K562 (cell line): ENCODE measurements around the gene RCC2. TPM values are rescaled to one million over a fixed set of nuclear protein-coding genes. Genes with fewer than 3 reads are reported as not detected.

Experiments
- ATAC-seq: fragments of 200-7000 bp; cut with Tn5 transposase; 3 replicates; pipeline ENCODE4 v1.9.1; 2020; ENCODE audit warnings: moderate library complexity
- BruUV-seq: library from RNA; stranded (reverse); fragments of 400-500 nt; replicated peaks from 2 replicates; lab custom pipeline; 2021; lab: Mats Ljungman, UMichigan
- CTCF ChIA-PET: fragments of 300-600 bp; formaldehyde crosslinking; extraction: SDS; loops from one replicate; lab custom pipeline; 2021; ENCODE audit warnings: low intra/inter-chr PET ratio; lab: Yijun Ruan, JAX
- POLR2A ChIA-PET: fragments of 300-600, 350-650 bp; sonication (Branson Sonifier 250); formaldehyde crosslinking; extraction: SDS; loops from one replicate; lab custom pipeline; 2021; ENCODE audit warnings: antibody characterized with exemption, inconsistent platforms; lab: Yijun Ruan, JAX
- DNase-seq, 4 experiments: peaks; one replicate each; pipeline versions ENCODE4 v3.0.0 to v3.0.0-alpha.2; 2011 to 2018; ENCODE audit warnings: low spot score in 3 of 4, mixed read lengths in 3 of 4; ENCODE audit errors: extremely low read depth in 1 of 4
- FAIRE-seq: peaks from 2 replicates; lab custom pipeline; 2011; peaks lifted over from hg19 to GRCh38; lab: Jason Lieb, UNC
- H2AFZ ChIP-seq: 2 replicates; pipeline ENCODE4 v1.6.0; 2011; ENCODE audit warnings: low read depth, low read length, control low read depth, inconsistent platforms
- H3K27ac ChIP-seq: fragments of 200-600 bp; 3 replicates; pipeline ENCODE4 v1.8.0; 2011; ENCODE audit warnings: low read depth, mild to moderate bottlenecking, control low read depth, inconsistent platforms, low read length, moderate library complexity, mixed read lengths; ENCODE audit errors: extremely low read depth
- H3K27me3 ChIP-seq, 2 experiments: fragments of 300-600 bp in 1 of 2; 2 replicates in 1 of 2; 3 replicates in 1 of 2; pipeline versions ENCODE4 v1.6.0 to v1.8.0; 2011; ENCODE audit warnings: inconsistent platforms in 2 of 2, low read length in 2 of 2, mild to moderate bottlenecking in 1 of 2, mixed read lengths in 1 of 2, moderate library complexity in 1 of 2; ENCODE audit not compliant: control insufficient read depth in 2 of 2, insufficient read depth in 2 of 2
- H3K36me3 ChIP-seq: fragments of 300-600 bp; 3 replicates; pipeline ENCODE4 v1.8.0; 2011; ENCODE audit warnings: mild to moderate bottlenecking, low read length, inconsistent platforms; ENCODE audit not compliant: control insufficient read depth, insufficient read depth
- H3K4me1 ChIP-seq, 2 experiments: fragments of 200-600 bp in 1 of 2; replicated peaks in 1 of 2; 2 replicates in 1 of 2; 3 replicates in 1 of 2; pipeline versions ENCODE4 v1.5.1 to v1.8.0; 2011; ENCODE audit warnings: inconsistent platforms in 2 of 2, low read length in 2 of 2, mild to moderate bottlenecking in 1 of 2, mixed read lengths in 1 of 2, moderate library complexity in 1 of 2; ENCODE audit not compliant: control insufficient read depth in 2 of 2, insufficient read depth in 2 of 2
- H3K4me2 ChIP-seq: 2 replicates; pipeline ENCODE4 v1.6.1; 2011; ENCODE audit warnings: low read length, control low read depth, inconsistent platforms, mixed read lengths; ENCODE audit not compliant: insufficient read depth
- H3K4me3 ChIP-seq: fragments of 200-600 bp; sonication (generic), shearing (Covaris generic); 2 replicates; pipeline ENCODE4 v1.5.1; 2016; ENCODE audit warnings: control low read depth, inconsistent platforms
- H3K79me2 ChIP-seq: fragments of 200-600 bp; 3 replicates; pipeline ENCODE4 v1.8.0; 2011; ENCODE audit warnings: low read length, inconsistent platforms; ENCODE audit not compliant: control insufficient read depth, insufficient read depth
- H3K9ac ChIP-seq, 2 experiments: 2 replicates each; pipeline versions ENCODE4 v1.6.0 to v1.6.1; 2011; ENCODE audit warnings: low read depth in 2 of 2, low read length in 2 of 2, control low read depth in 1 of 2, inconsistent platforms in 1 of 2, mild to moderate bottlenecking in 1 of 2, mixed read lengths in 1 of 2; ENCODE audit not compliant: insufficient read depth in 1 of 2
- H3K9me1 ChIP-seq: one replicate; pipeline ENCODE4 v1.6.0; 2011; ENCODE audit warnings: inconsistent platforms, mild to moderate bottlenecking, low read length, moderate library complexity; ENCODE audit not compliant: control insufficient read depth, insufficient read depth
- H3K9me3 ChIP-seq: replicated peaks from 2 replicates; pipeline ENCODE4 v1.5.1; 2011; ENCODE audit warnings: low read depth, low read length, inconsistent platforms; ENCODE audit not compliant: control insufficient read depth, insufficient read depth
- H4K20me1 ChIP-seq: replicated peaks from 2 replicates; pipeline ENCODE4 v1.6.1; 2011; ENCODE audit warnings: low read length, inconsistent platforms, mixed read lengths; ENCODE audit not compliant: control insufficient read depth, insufficient read depth
- CBFB ChIP-seq: sonication (generic); formaldehyde crosslinking; IDR thresholded peaks from 2 replicates; pipeline ENCODE4 v1.4.0; 2020; ENCODE audit warnings: mild to moderate bottlenecking, missing genetic modification reagents
- CEBPG ChIP-seq, 3 experiments: fragments of 200-800 bp in 1 of 3; sonication (Bioruptor generic) in 1 of 3; sonication (generic) in 1 of 3; formaldehyde crosslinking in 1 of 3; IDR thresholded peaks in 2 of 3; conservative IDR thresholded peaks in 1 of 3; 2 replicates each; pipeline versions ENCODE4 v1.6.1 to v1.8.0; 2016 to 2022; ENCODE audit warnings: missing compliant biosample characterization in 2 of 3, missing genetic modification characterization in 2 of 3, mild to moderate bottlenecking in 1 of 3, missing genetic modification reagents in 1 of 3
- CTBP1 ChIP-seq: fragments of 450-650 bp; IDR thresholded peaks from 2 replicates; pipeline ENCODE4 v1.6.1; 2016; ENCODE audit warnings: borderline replicate concordance
- CTCF ChIP-seq, 3 experiments: IDR thresholded peaks in 2 of 3; conservative IDR thresholded peaks in 1 of 3; 2 replicates each; pipeline ENCODE4 v1.5.1; 2011 to 2012; ENCODE audit warnings: low read length in 3 of 3, mild to moderate bottlenecking in 3 of 3, control low read depth in 2 of 3, improper control_type of control experiment in 1 of 3, inconsistent platforms in 1 of 3, low read depth in 1 of 3, mixed read lengths in 1 of 3, moderate library complexity in 1 of 3; ENCODE audit not compliant: insufficient read depth in 2 of 3
- GATA2 ChIP-seq: sonication (generic); formaldehyde crosslinking; IDR thresholded peaks from 2 replicates; pipeline ENCODE4 v1.4.0; 2020; ENCODE audit warnings: mild to moderate bottlenecking, missing genetic modification reagents
- HDAC2 ChIP-seq: fragments of 450-650 bp; IDR thresholded peaks from 2 replicates; pipeline ENCODE4 v1.6.1; 2016; ENCODE audit warnings: mild to moderate bottlenecking
- POLR3G ChIP-seq: IDR thresholded peaks from 2 replicates; pipeline ENCODE4 v1.6.1; 2011; ENCODE audit not compliant: insufficient read length, insufficient replicate concordance; ENCODE audit errors: extremely low read depth
- PTRF ChIP-seq: fragments of 450-650 bp; IDR thresholded peaks from 2 replicates; pipeline ENCODE4 v1.6.1; 2016; ENCODE audit warnings: mild to moderate bottlenecking, missing genetic modification characterization, missing compliant biosample characterization
- SMC3 ChIP-seq: conservative IDR thresholded peaks from 2 replicates; pipeline ENCODE4 v1.6.1; 2011; ENCODE audit warnings: low read depth, low read length, improper control_type of control experiment; ENCODE audit not compliant: insufficient read depth
- TEAD1 ChIP-seq, 2 experiments: fragments of 450-650 bp in 1 of 2; sonication (generic) in 1 of 2; formaldehyde crosslinking; IDR thresholded peaks; 2 replicates each; pipeline versions ENCODE4 v1.4.0 to v1.8.0; 2020 to 2022; ENCODE audit warnings: mild to moderate bottlenecking in 2 of 2, missing genetic modification reagents in 1 of 2
- TEAD2 ChIP-seq: fragments of 450-650 bp; IDR thresholded peaks from 2 replicates; pipeline ENCODE4 v1.6.1; 2016; ENCODE audit warnings: missing genetic modification characterization, control low read depth, missing compliant biosample characterization
- TRIM28 ChIP-seq: fragments of 450-650 bp; IDR thresholded peaks from 2 replicates; pipeline ENCODE4 v1.6.1; 2017
- ZNF444 ChIP-seq: fragments of 250-450 bp; sonication (Bioruptor Pico); IDR thresholded peaks from 2 replicates; pipeline ENCODE4 v1.4.0; 2020; ENCODE audit warnings: mild to moderate bottlenecking, moderate library complexity
- ZNF644 ChIP-seq: fragments of 200-800 bp; sonication (Bioruptor generic); IDR thresholded peaks from 2 replicates; pipeline ENCODE4 v1.6.1; 2016; ENCODE audit warnings: low read depth, missing genetic modification characterization, missing compliant biosample characterization
- WGBS: fragments of 100-300 bp; shearing (Covaris generic); methylation state at CpG from one replicate; pipeline ENCODE4 v1.1.6; 2016; ENCODE audit warnings: low coverage, mixed read lengths; ENCODE audit not compliant: insufficient coverage; ENCODE audit errors: missing lambda C conversion rate; 5-methylcytosine and 5-hydroxymethylcytosine counted together
- in situ Hi-C: fragments of 300-500 bp; cut with MboI; formaldehyde crosslinking; loops from 4 replicates; pipeline ENCODE4 v1.15.0; 2018; ENCODE audit warnings: inconsistent platforms, mixed read lengths
- intact Hi-C: fragments of 100-400 bp; cut with micrococcal nuclease; formaldehyde crosslinking; loops from 2 replicates; pipeline ENCODE4 v1.14.2; 2022
- polyA plus RNA-seq, 8 experiments: library from polyadenylated mRNA; depleted of rRNA in 4 of 8; stranded (reverse) in 5 of 8; unstranded in 3 of 8; fragments of >200 nt; fragmentation: Nextera tagmentation in 2 of 8; fragmentation: Illumina TruSeq in 1 of 8; extraction: Ambion mirVana in 2 of 8; extraction: Trizol in 1 of 8; gene quantifications; 2 replicates each; pipeline versions ENCODE4 v1.2.1 to v1.2.3, GENCODE V29; 2011 to 2014; ENCODE audit warnings: inconsistent platforms in 1 of 8, missing spikeins in 1 of 8
- total RNA-seq, 7 experiments: library from RNA; depleted of rRNA in 6 of 7; stranded (reverse); fragments of >200 nt in 6 of 7; fragmentation: Illumina TruSeq in 2 of 7; extraction: Trizol in 2 of 7; gene quantifications; 2 replicates each; pipeline versions ENCODE4 v1.2.1 to v1.2.3, GENCODE V29; 2011 to 2021; ENCODE audit warnings: low replicate concordance in 1 of 7

The RCC2 gene
- total and polyA plus RNA-seq, 9 of the 15 experiments (the other 6 are each of a cell fraction or from before 2014, with no cell fraction given), result 31.8 to 292 (median 116) TPM

DNA sequence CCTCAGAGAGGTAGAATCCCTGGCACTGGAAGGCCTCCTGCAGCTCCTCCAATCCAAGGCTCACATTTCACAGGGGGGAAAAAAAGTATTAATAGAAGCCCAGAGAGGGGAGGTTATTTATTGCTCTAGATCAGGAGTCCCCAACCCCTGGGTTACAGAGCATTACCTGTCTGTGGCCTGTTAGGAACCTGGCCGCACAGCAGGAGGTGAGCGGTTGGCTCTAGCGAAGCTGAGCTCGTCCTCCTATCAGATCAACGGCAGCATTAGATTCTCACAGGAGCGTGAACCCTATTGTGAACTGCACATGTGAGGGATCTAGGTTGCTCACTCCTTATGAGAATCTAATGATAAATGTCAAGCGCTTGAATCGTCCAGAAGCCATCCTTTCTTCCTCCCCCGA lies 46.8 kb upstream of the RCC2 start:
- CTCF ChIA-PET, result interaction anchor here (1.8 kb wide), 1 partner anchor 67 kb away, joined by 10 read pairs; no protein-coding TSS in a partner anchor
- no peaks in the 10 kb centered on the region for H3K9me1 ChIP-seq
- H3K9me3 ChIP-seq, result no peaks in the 10 kb centered on the region
- no peaks in the 10 kb centered on the region for H3K79me2 ChIP-seq
- WGBS, result 64% methylated on average over 9 of the region's 9 CpGs
- POLR2A ChIA-PET, result interaction anchor here (0.6 kb wide), 1 partner anchor 46 kb away, joined by 3 read pairs; no protein-coding TSS in a partner anchor
- no peaks in the 10 kb centered on the region for H3K36me3 ChIP-seq
- no peak overlapping the region for H3K27ac ChIP-seq
- TF ChIP-seq POLR3G, result no peak
- TF ChIP-seq ZNF644 (tag), result no peak
- TF ChIP-seq CBFB (CRISPR knock-in tag), result no peak
- intact Hi-C loops (loop anchor here (5.0 to 10.0 kb wide), 2 partner anchors 49 to 151 kb away; partner anchors contain the start of gene RCC2), in situ Hi-C loops (no loop called here)
- H3K4me2 ChIP-seq, result no peak overlapping the region
- H4K20me1 ChIP-seq, result no peaks in the 10 kb centered on the region
- no peak overlapping the region for H3K4me3 ChIP-seq
- peak in 1 of 4 experiments; percentile 12 for DNase-seq
- no peaks in the 10 kb centered on the region; a peak in 1 of 5 replicates for H3K27me3 ChIP-seq
- peak; percentile 40 for FAIRE-seq
- H2AFZ ChIP-seq, result peak overlapping the region; percentile 70; the same call in 1 of the 2 replicates
- no TSS peak for BruUV-seq
- no peak overlapping the region; a peak in 1 of 4 replicates for H3K9ac ChIP-seq
- peaks cover 20 to 23% of the 10 kb centered on the region in 2 experiments; a peak in 4 of 5 replicates for H3K4me1 ChIP-seq
- ATAC-seq, result no peak

GRCh38 chr1:17485281-17485680 lies 45.8 kb upstream of the RCC2 start:
- ChIA-PET POLR2A (no interaction called here), CTCF (interaction anchor here (1.8 kb wide), 1 partner anchor 66 kb away, joined by 10 read pairs; no protein-coding TSS in a partner anchor)
- intact Hi-C loops, result loop anchor here (5.0 to 10.0 kb wide), 2 partner anchors 48 to 150 kb away; partner anchors contain the start of gene RCC2
- in situ Hi-C loops, result no loop called here
- Histone ChIP-seq H3K79me2 (no peaks in the 10 kb centered on the region), H3K27ac (no peak overlapping the region), H3K4me3 (no peak overlapping the region), H2AFZ (0 out of 2 replicates have a peak overlapping the region, but pooled peaks have one; percentile 40), H3K9me3 (no peaks in the 10 kb centered on the region), H3K36me3 (no peaks in the 10 kb centered on the region), H4K20me1 (no peaks in the 10 kb centered on the region), H3K4me1 (peaks cover 20 to 23% of the 10 kb centered on the region in 2 experiments; a peak in 4 of 5 replicates), H3K4me2 (no peak overlapping the region), H3K27me3 (no peaks in the 10 kb centered on the region; a peak in 1 of 5 replicates), H3K9ac (no peak overlapping the region), H3K9me1 (no peaks in the 10 kb centered on the region)
- peak in 3 of 4 experiments; percentile 37 to 61 (median 51) for DNase-seq
- FAIRE-seq, result peak; percentile 85
- 15% methylated on average over 10 of the region's 10 CpGs for WGBS
- BruUV-seq, result no TSS peak
- ATAC-seq, result peak; percentile 48
- TF ChIP-seq HDAC2 (no peak), CEBPG (CRISPR knock-in tag; IDR thresholded peaks at IDR 0.05) (no peak), CEBPG (tag; conservative IDR thresholded peaks at IDR 0.05 in 1 of 2, IDR thresholded peaks at IDR 0.05 in 1 of 2) (no peak), GATA2 (CRISPR knock-in tag) (no peak), TEAD2 (tag) (0 out of 2 replicates have a peak, but pooled peaks have one; percentile 34), ZNF444 (CRISPR knock-in tag) (no peak), TRIM28 (no peak), CTBP1 (0 out of 2 replicates have a peak, but pooled peaks have one; percentile 22), PTRF (no peak), TEAD1 (CRISPR knock-in tag; IDR thresholded peaks at IDR 0.05) (0 out of 4 replicates have a peak, but pooled peaks of 1 of the 2 experiments have one; percentile 41), SMC3 (peak; percentile 53; the same call in 1 of the 2 replicates), CTCF (IDR thresholded peaks at IDR 0.05 in 2 of 3, conservative IDR thresholded peaks at IDR 0.05 in 1 of 3; ENCODE audit: insufficient read depth in 2 of 3, low read depth in 1 of 3, low read length in 3 of 3) (peak; percentile 66 to 76 (median 73))
